DOHH2 (cell line): ENCODE results near the gene PPIE.
"Not testable (repeated sequence)": the region's sequence is repeated elsewhere in the genome, so short reads cannot be mapped to it uniquely, and the experiment has no call there.

Source experiments
- H3F3A ChIP-seq: fragments of 200-600 bp; sonication (generic), shearing (Covaris generic); 2 replicates; pipeline ENCODE4 v1.6.0; 2016; ENCODE audit warnings: antibody characterized with exemption, mild to moderate bottlenecking; ENCODE audit not compliant: control insufficient read depth, insufficient read depth
- H3K27ac ChIP-seq: fragments of 200-600 bp; sonication (generic); 2 replicates; pipeline ENCODE4 v1.5.1; 2014; ENCODE audit warnings: low read depth, mild to moderate bottlenecking, low read length, moderate library complexity
- H3K27me3 ChIP-seq: fragments of 200-600 bp; sonication (generic); 2 replicates; pipeline ENCODE4 v1.6.1; 2014; ENCODE audit warnings: mild to moderate bottlenecking, low read length, mixed read lengths; ENCODE audit not compliant: control insufficient read depth
- H3K36me3 ChIP-seq: fragments of 200-600 bp; sonication (generic); 2 replicates; pipeline ENCODE4 v1.6.1; 2014; ENCODE audit warnings: mild to moderate bottlenecking, low read length, moderate library complexity, mixed read lengths; ENCODE audit not compliant: control insufficient read depth
- H3K4me1 ChIP-seq: fragments of 200-600 bp; sonication (generic); 2 replicates; pipeline ENCODE4 v1.6.1; 2014; ENCODE audit warnings: mild to moderate bottlenecking, low read length, mixed read lengths; ENCODE audit not compliant: control insufficient read depth
- H3K4me2 ChIP-seq: fragments of 200-600 bp; sonication (generic); 2 replicates; pipeline ENCODE4 v1.6.0; 2014; ENCODE audit warnings: mild to moderate bottlenecking, low read length, moderate library complexity
- H3K4me3 ChIP-seq: fragments of 200-600 bp; sonication (generic); 2 replicates; pipeline ENCODE4 v1.5.1; 2014; ENCODE audit warnings: mild to moderate bottlenecking, low read length, mixed read lengths
- H3K79me2 ChIP-seq: fragments of 200-600 bp; sonication (generic); 2 replicates; pipeline ENCODE4 v1.6.1; 2014; ENCODE audit warnings: mild to moderate bottlenecking, low read length, mixed read lengths; ENCODE audit not compliant: control insufficient read depth
- H3K9me2 ChIP-seq: fragments of 200-600 bp; sonication (generic); replicated peaks from 2 replicates; pipeline ENCODE4 v1.6.1; 2014; ENCODE audit warnings: mild to moderate bottlenecking, low read length, mixed read lengths; ENCODE audit not compliant: control insufficient read depth
- H3K9me3 ChIP-seq: fragments of 200-600 bp; sonication (generic); 2 replicates; pipeline ENCODE4 v1.6.1; 2014; ENCODE audit warnings: antibody characterized with exemption, low read length, mixed read lengths; ENCODE audit not compliant: control insufficient read depth, insufficient read depth
- H4K20me1 ChIP-seq: fragments of 200-600 bp; sonication (generic); 2 replicates; pipeline ENCODE4 v1.6.0; 2014; ENCODE audit warnings: low read depth, mild to moderate bottlenecking, antibody characterized with exemption, low read length, moderate library complexity; ENCODE audit not compliant: control insufficient read depth, insufficient read depth

Gene PPIE

GRCh38 chr1:39766466-39766865 is 27.8 kb downstream of the PPIE start:
- not testable (repeated sequence) for H3K4me1 ChIP-seq, H3K4me2 ChIP-seq, H3K27ac ChIP-seq, H3K79me2 ChIP-seq, H3K9me2 ChIP-seq, H3K9me3 ChIP-seq, H3K36me3 ChIP-seq, H3K4me3 ChIP-seq, H3K27me3 ChIP-seq, H3F3A ChIP-seq, H4K20me1 ChIP-seq

- not testable (repeated sequence) for H3K27me3 ChIP-seq, H3K9me3 ChIP-seq, H4K20me1 ChIP-seq, H3K4me2 ChIP-seq, H3K4me3 ChIP-seq, H3K4me1 ChIP-seq, H3K36me3 ChIP-seq, H3K9me2 ChIP-seq, H3K27ac ChIP-seq, H3F3A ChIP-seq, H3K79me2 ChIP-seq
These were observed 30.8 kb downstream of the PPIE start for GRCh38 chr1:39769502-39769901.

- not testable (repeated sequence) for H3K4me3 ChIP-seq, H3K4me2 ChIP-seq, H3K9me3 ChIP-seq
These were observed 31.7 kb downstream of the PPIE start for GRCh38 chr1:39770100-39771021.

GRCh38 chr1:39771022-39771532 is 32.4 kb downstream of the PPIE start, which contains the start of gene OXCT2:
Gene OXCT2, minus strand, starts transcription at chr1:39771348. Its CDS starts 93 bp downstream, at chr1:39771255.
- not testable (repeated sequence) for H3K9me2 ChIP-seq, H3K4me1 ChIP-seq, H3K4me3 ChIP-seq, H3F3A ChIP-seq, H3K9me3 ChIP-seq, H3K27me3 ChIP-seq, H3K79me2 ChIP-seq, H3K27ac ChIP-seq, H3K36me3 ChIP-seq, H3K4me2 ChIP-seq, H4K20me1 ChIP-seq

More at GRCh38 chr1:39770100-39771021, 31.7 kb downstream of the PPIE start:
- not testable (repeated sequence) for H3K36me3 ChIP-seq, H3K4me1 ChIP-seq, H4K20me1 ChIP-seq, H3K9me2 ChIP-seq, H3K27me3 ChIP-seq, H3F3A ChIP-seq, H3K27ac ChIP-seq, H3K79me2 ChIP-seq

- H3K9me2 ChIP-seq, H3F3A ChIP-seq, H3K27ac ChIP-seq, H3K9me3 ChIP-seq, H4K20me1 ChIP-seq, H3K79me2 ChIP-seq, H3K4me2 ChIP-seq, H3K27me3 ChIP-seq, H3K4me3 ChIP-seq, H3K36me3 ChIP-seq: not testable (repeated sequence)
- peaks cover 15% of the 10 kb centered on the region for H3K4me1 ChIP-seq
These were observed 34.8 kb downstream of the PPIE start for GRCh38 chr1:39773369-39773979.

- not testable (repeated sequence) for H3K36me3 ChIP-seq, H3K79me2 ChIP-seq, H3F3A ChIP-seq, H4K20me1 ChIP-seq, H3K9me2 ChIP-seq, H3K27ac ChIP-seq, H3K27me3 ChIP-seq, H3K4me3 ChIP-seq, H3K9me3 ChIP-seq
- Histone ChIP-seq H3K4me2 (peak overlapping the region; percentile 34; the same call in 1 of the 2 replicates), H3K4me1 (peaks cover 15% of the 10 kb centered on the region)
These were observed 36.5 kb downstream of the PPIE start for GRCh38 chr1:39775141-39775540.

- not testable (repeated sequence) for H3K27me3 ChIP-seq, H3K36me3 ChIP-seq, H4K20me1 ChIP-seq, H3K9me2 ChIP-seq, H3K79me2 ChIP-seq, H3K9me3 ChIP-seq, H3F3A ChIP-seq, H3K4me3 ChIP-seq, H3K27ac ChIP-seq
- H3K4me2 ChIP-seq = peak overlapping the region; percentile 34
- peaks cover 15% of the 10 kb centered on the region for H3K4me1 ChIP-seq
These were observed 37.2 kb downstream of the PPIE start for GRCh38 chr1:39775676-39776399.
